PC-9 (cell line): ENCODE data around the gene ADAMTS12. TPM values are rescaled to one million over a fixed set of nuclear protein-coding genes. Genes with fewer than 3 reads are reported as not detected.

Experiments used
- BruUV-seq: library from RNA; stranded (reverse); fragments of 400-500 nt; replicated peaks from 2 replicates; lab custom pipeline; 2021; lab: Mats Ljungman, UMichigan
- CTCF ChIA-PET: fragments of 300-600 bp; sonication (Branson Sonifier 250); formaldehyde crosslinking; loops from one replicate; lab custom pipeline; 2022; ENCODE audit warnings: antibody characterized with exemption; lab: Charles Lee
- POLR2A ChIA-PET: fragments of 300-600 bp; sonication (Branson Sonifier 250); formaldehyde crosslinking; loops from one replicate; lab custom pipeline; 2022; ENCODE audit warnings: antibody characterized with exemption; ENCODE audit not compliant: unreplicated experiment; lab: Charles Lee
- DNase-seq, 2 experiments: peaks; one replicate each; pipeline versions ENCODE4 v3.0.0 to v3.0.0-alpha.2; 2015 to 2022; ENCODE audit warnings: mixed read lengths in 1 of 2
- H2AFZ ChIP-seq: fragments of 200-600 bp; sonication (generic); 2 replicates; pipeline ENCODE4 v1.8.1; 2017; ENCODE audit warnings: antibody characterized with exemption
- H3F3A ChIP-seq: fragments of 200-600 bp; sonication (generic); 2 replicates; pipeline ENCODE4 v1.8.1; 2017; ENCODE audit warnings: antibody characterized with exemption, mild to moderate bottlenecking, low read depth; ENCODE audit not compliant: insufficient read depth
- H3K27ac ChIP-seq: fragments of 200-600 bp; sonication (generic); 2 replicates; pipeline ENCODE4 v1.6.1; 2016; ENCODE audit warnings: mixed run types
- H3K27me3 ChIP-seq: fragments of 200-600 bp; sonication (generic); 2 replicates; pipeline ENCODE4 v1.6.1; 2016; ENCODE audit warnings: low read depth, mixed run types; ENCODE audit not compliant: insufficient read depth
- H3K36me3 ChIP-seq: fragments of 200-600 bp; sonication (generic); 2 replicates; pipeline ENCODE4 v1.6.1; 2016; ENCODE audit warnings: low read depth, mixed run types
- H3K4me1 ChIP-seq: fragments of 200-600 bp; sonication (generic); replicated peaks from 2 replicates; pipeline ENCODE4 v1.6.1; 2016; ENCODE audit warnings: mixed run types; ENCODE audit not compliant: insufficient read depth
- H3K4me2 ChIP-seq: fragments of 200-600 bp; sonication (generic); 2 replicates; pipeline ENCODE4 v1.6.1; 2017; ENCODE audit warnings: mixed run types
- H3K4me3 ChIP-seq: fragments of 200-600 bp; sonication (generic); 2 replicates; pipeline ENCODE4 v1.6.1; 2016; ENCODE audit warnings: mixed run types
- H3K79me2 ChIP-seq: fragments of 200-600 bp; sonication (generic); 2 replicates; pipeline ENCODE4 v1.6.1; 2017; ENCODE audit warnings: low read depth, mixed run types
- H3K9me2 ChIP-seq: fragments of 200-600 bp; sonication (generic); 2 replicates; pipeline ENCODE4 v1.8.1; 2017; ENCODE audit warnings: mild to moderate bottlenecking; ENCODE audit not compliant: insufficient read depth
- H3K9me3 ChIP-seq: fragments of 200-600 bp; sonication (generic); 2 replicates; pipeline ENCODE4 v1.8.1; 2016; ENCODE audit warnings: low read depth; ENCODE audit not compliant: insufficient read depth
- H4K20me1 ChIP-seq: fragments of 200-600 bp; sonication (generic); 2 replicates; pipeline ENCODE4 v1.8.1; 2017; ENCODE audit not compliant: insufficient read depth
- CTCF ChIP-seq: fragments of 200-600 bp; sonication (generic); conservative IDR thresholded peaks from 2 replicates; pipeline ENCODE4 v1.6.1; 2017; ENCODE audit warnings: mixed run types, antibody characterized with exemption, mild to moderate bottlenecking, moderate library complexity
- EZH2 ChIP-seq: fragments of 200-600 bp; sonication (generic); IDR thresholded peaks from 2 replicates; pipeline ENCODE4 v1.8.0; 2017; ENCODE audit warnings: antibody characterized with exemption, low read depth
- intact Hi-C: fragments of 100-400 bp; cut with micrococcal nuclease; formaldehyde crosslinking; loops from one replicate; pipeline ENCODE4 v1.10.0; 2022; ENCODE audit not compliant: unreplicated experiment
- total RNA-seq: library from RNA; stranded (reverse); gene quantifications from 2 replicates; pipeline ENCODE4 v1.2.3, GENCODE V29; 2021

The ADAMTS12 gene
- total RNA-seq, 1 experiment from 2014 or later = 103 TPM

- Histone ChIP-seq H3F3A (no peaks in the 10 kb centered on the region; the same call in 1 of the 2 replicates), H3K9me3 (no peaks in the 10 kb centered on the region)
- CTCF ChIA-PET = no interaction called here
Observed at GRCh38 chr5:33721491-33722200, 170.1 kb downstream of the ADAMTS12 start.

GRCh38 chr5:33720176-33720575 lies 171.6 kb downstream of the ADAMTS12 start:
- no peaks in the 10 kb centered on the region; the same call in 1 of the 2 replicates for H3K36me3 ChIP-seq
- TF ChIP-seq CTCF (no peak), EZH2 (no peak)

More at GRCh38 chr5:33721491-33722200, 170.1 kb downstream of the ADAMTS12 start:
- no peak overlapping the region for H3K4me3 ChIP-seq
- intact Hi-C loops = no loop called here
- no peak for DNase-seq
- H4K20me1 ChIP-seq = no peaks in the 10 kb centered on the region
- no peak overlapping the region for H2AFZ ChIP-seq
- POLR2A ChIA-PET = no interaction called here
- BruUV-seq = no TSS peak
- no peak overlapping the region for H3K27ac ChIP-seq
- H3K4me1 ChIP-seq = no peaks in the 10 kb centered on the region
- H3K9me2 ChIP-seq = no peaks in the 10 kb centered on the region
- H3K79me2 ChIP-seq = peaks cover 4% of the 10 kb centered on the region; the same call in 1 of the 2 replicates
- TF ChIP-seq EZH2 = no peak
- no peak for TF ChIP-seq CTCF
- H3K4me2 ChIP-seq = no peak overlapping the region
- H3K27me3 ChIP-seq = no peaks in the 10 kb centered on the region
- H3K36me3 ChIP-seq = no peaks in the 10 kb centered on the region; the same call in 1 of the 2 replicates

GRCh38 chr5:33719769-33720168 lies 172.0 kb downstream of the ADAMTS12 start:
- ChIA-PET CTCF (no interaction called here), POLR2A (no interaction called here)
- Histone ChIP-seq H4K20me1 (no peaks in the 10 kb centered on the region), H3K9me3 (no peaks in the 10 kb centered on the region), H3K4me1 (no peaks in the 10 kb centered on the region), H2AFZ (no peak overlapping the region), H3K27me3 (no peaks in the 10 kb centered on the region), H3K79me2 (peaks cover 4% of the 10 kb centered on the region; the same call in 1 of the 2 replicates), H3K36me3 (no peaks in the 10 kb centered on the region; the same call in 1 of the 2 replicates), H3K4me2 (no peak overlapping the region), H3F3A (peaks cover 5% of the 10 kb centered on the region; the same call in 1 of the 2 replicates), H3K9me2 (no peaks in the 10 kb centered on the region), H3K27ac (no peak overlapping the region), H3K4me3 (no peak overlapping the region)
- no TSS peak for BruUV-seq
- TF ChIP-seq EZH2 (no peak), CTCF (no peak)
- DNase-seq = no peak
- intact Hi-C loops = no loop called here

More at GRCh38 chr5:33720176-33720575, 171.6 kb downstream of the ADAMTS12 start:
- ChIA-PET CTCF (interaction anchor here (0.6 kb wide), 1 partner anchor 746 kb away, joined by 5 read pairs; no protein-coding TSS in a partner anchor), POLR2A (no interaction called here)
- no peak overlapping the region for H3K4me3 ChIP-seq
- peaks cover 4% of the 10 kb centered on the region; the same call in 1 of the 2 replicates for H3K79me2 ChIP-seq
- DNase-seq = no peak
- H3F3A ChIP-seq = peaks cover 1% of the 10 kb centered on the region; the same call in 1 of the 2 replicates
- no TSS peak for BruUV-seq
- H3K4me2 ChIP-seq = no peak overlapping the region
- H3K9me3 ChIP-seq = no peaks in the 10 kb centered on the region
- H3K4me1 ChIP-seq = no peaks in the 10 kb centered on the region
- H3K27me3 ChIP-seq = no peaks in the 10 kb centered on the region
- no peak overlapping the region for H2AFZ ChIP-seq
- intact Hi-C loops = no loop called here
- H3K27ac ChIP-seq = no peak overlapping the region
- H3K9me2 ChIP-seq = no peaks in the 10 kb centered on the region
- no peaks in the 10 kb centered on the region for H4K20me1 ChIP-seq
